Heart right ventricle (tissue), 16 donors: ENCODE results near the gene HOTAIR. TPM values are rescaled to one million over a fixed set of nuclear protein-coding genes. Genes with fewer than 3 reads are reported as not detected.

Experiments used
- ATAC-seq, 8 donors: fragments of 200-7000 bp; cut with Tn5 transposase; one replicate each; pipeline ENCODE4 v1.9.1; 2020; ENCODE audit warnings: mild to moderate bottlenecking in 8 of 8, moderate library complexity in 8 of 8, moderate number of reproducible peaks in 1 of 8
- DNase-seq, 2 donors: peaks; one replicate each; pipeline ENCODE4 v3.0.0-alpha.2; 2020
- H3K27ac ChIP-seq, 10 donors: fragments of 200-600 bp; sonication (generic) in 2 of 10; one replicate each; pipeline versions ENCODE4 v1.5.0 to v1.8.0; 2020 to 2022; ENCODE audit warnings: mild to moderate bottlenecking in 3 of 10
- H3K27me3 ChIP-seq, 7 donors: fragments of 200-600 bp; one replicate each; pipeline ENCODE4 v1.8.0; 2021 to 2022; ENCODE audit warnings: mild to moderate bottlenecking in 2 of 7
- H3K36me3 ChIP-seq, 9 donors: fragments of 200-600 bp; sonication (generic) in 1 of 9; one replicate each; pipeline versions ENCODE4 v1.5.0 to v1.8.0; 2020 to 2022; ENCODE audit warnings: mild to moderate bottlenecking in 2 of 9
- H3K4me1 ChIP-seq, 9 donors: fragments of 200-600 bp; sonication (generic) in 1 of 9; one replicate each; pipeline versions ENCODE4 v1.5.0 to v1.8.0; 2020 to 2022; ENCODE audit warnings: mild to moderate bottlenecking in 4 of 9
- H3K4me3 ChIP-seq, 10 donors: fragments of 200-600 bp; sonication (generic) in 2 of 10; one replicate each; pipeline versions ENCODE4 v1.5.0 to v1.8.0; 2020 to 2022; ENCODE audit warnings: mild to moderate bottlenecking in 7 of 10, moderate library complexity in 2 of 10
- H3K9me3 ChIP-seq, 11 donors: fragments of 200-600 bp in 10 of 11; sonication (generic) in 2 of 11; one replicate each; pipeline versions ENCODE4 v1.5.0 to v1.8.0; 2013 to 2022; ENCODE audit warnings: mild to moderate bottlenecking in 2 of 11, control low read depth in 1 of 11, moderate library complexity in 1 of 11
- CTCF ChIP-seq, 9 donors: fragments of 200-600 bp; sonication (generic) in 2 of 9; IDR thresholded peaks; one replicate each; pipeline versions ENCODE4 v1.5.0 to v1.8.0; 2021 to 2022; ENCODE audit warnings: antibody characterized with exemption in 9 of 9, mild to moderate bottlenecking in 5 of 9, moderate library complexity in 1 of 9
- WGBS, 2 donors: extraction: QIAGEN DNeasy Blood & Tissue Kit; methylation state at CpG; one replicate each; pipeline ENCODE4 v1.1.7; 2013; ENCODE audit warnings: inconsistent platforms in 1 of 2; 5-methylcytosine and 5-hydroxymethylcytosine counted together
- intact Hi-C, 10 donors: fragments of 100-400 bp; cut with DNase I; formaldehyde crosslinking; loops; one replicate each; pipeline versions ENCODE4 v1.11.1 to v1.14.2; 2022
- polyA plus RNA-seq, 2 donors: library from polyadenylated mRNA; stranded (reverse); fragments of 200-250 nt; gene quantifications; one replicate each; pipeline ENCODE4 v1.2.3, GENCODE V29; 2013
- total RNA-seq, 10 donors: library from RNA; stranded (reverse); fragmentation: NEBNext Ultra II Directional in 3 of 10; extraction: Animal tissue kit (Norgen Biotek cat#: 25700) in 3 of 10; gene quantifications; one replicate each; pipeline versions ENCODE4 v1.2.1 to v1.2.4, GENCODE V29; 2021 to 2023
- donor health status: Arrhythmogenic right ventricular cardiomyopathy.
- donor health status: ischemic (EF 13 %, LVEDD 7.1; RV severe dilation, severe dysfunction).
- donor health status: healthy with polysubstance abuse.
- donor health status: DM: no; HTN: yes; CAD: no.
- donor health status: DM: no; HTN: no; CAD: no.
- donor health status: ischemic (EF 25% LVEDD 6.9; RV normal size, moderate dysfunction).
- donor health status: ischemic (EF 25% LVEDD 5.7; RV mildly dilated, moderate dysfunction).
- donor health status: healthy.
- donor health status: DM: yes; HTN: yes; CAD: no.
- donor health status: Ischemic cardiomyopathy.
- donor health status: ischemic (EF 35%, LVEDD 5.7; RV mildly dilated, moderate dysfunction).
- donor health status: nonischemic (EF 11% LVEDD 7.7; RV severe dilation, severe dysfunction).
- donor health status: DM: yes; HTN: yes; CAD: no.
- donor health status: PGD.
- donor health status: ischemic (EF 29% LVEDD 5.4; RV normal size, mild dysfunction).
- donor health status: nonischemic (EF 23%, LVEDD 6.1; RV moderate dilation, normal function).

HOTAIR gene
- total and polyA plus RNA-seq, 12 donors = not detected

GRCh38 chr12:53929527-53929926, 45.2 kb downstream of the HOTAIR start:
- intact Hi-C loops = no loop called here
- 10 to 19% methylated on average over 4 of the region's 4 CpGs for WGBS, 2 donors
- Histone ChIP-seq H3K36me3 (no peaks in the 10 kb centered on the region), H3K4me1 (peaks cover 0 to 6% (median 0%) of the 10 kb centered on the region in 9 donors), H3K4me3 (no peak overlapping the region), H3K9me3 (peaks cover 0 to 3% (median 0%) of the 10 kb centered on the region in 11 donors), H3K27me3 (peaks cover 21 to 100% (median 100%) of the 10 kb centered on the region in 7 donors), H3K27ac (no peak overlapping the region)
- ATAC-seq (no peak), DNase-seq (no peak)
- TF ChIP-seq CTCF (IDR thresholded peaks at IDR 0.05) = no peak

- intact Hi-C loops = no loop called here
- 3% methylated on average over 31 of the region's 31 CpGs for WGBS, 2 donors
- Histone ChIP-seq H3K4me1 (peaks cover 0 to 6% (median 0%) of the 10 kb centered on the region in 9 donors), H3K9me3 (peaks cover 0 to 3% (median 0%) of the 10 kb centered on the region in 11 donors), H3K27me3 (peaks cover 15 to 100% (median 100%) of the 10 kb centered on the region in 7 donors), H3K36me3 (no peaks in the 10 kb centered on the region), H3K4me3 (no peak overlapping the region), H3K27ac (no peak overlapping the region)
- ATAC-seq = no peak
- TF ChIP-seq CTCF (IDR thresholded peaks at IDR 0.05) = no peak
- no peak for DNase-seq
Observed at GRCh38 chr12:53928054-53928835, 46.5 kb downstream of the HOTAIR start.

GRCh38 chr12:53927220-53928029, 47.3 kb downstream of the HOTAIR start:
- H3K27ac ChIP-seq = no peak overlapping the region
- no peaks in the 10 kb centered on the region for H3K36me3 ChIP-seq
- H3K9me3 ChIP-seq = peaks cover 0 to 3% (median 0%) of the 10 kb centered on the region in 11 donors
- H3K27me3 ChIP-seq = peaks cover 15 to 100% (median 100%) of the 10 kb centered on the region in 7 donors
- intact Hi-C loops = no loop called here
- no peak for DNase-seq
- TF ChIP-seq CTCF (IDR thresholded peaks at IDR 0.05) = no peak
- ATAC-seq = no peak
- H3K4me3 ChIP-seq = no peak overlapping the region
- peaks cover 0 to 6% (median 0%) of the 10 kb centered on the region in 9 donors for H3K4me1 ChIP-seq
- WGBS, 2 donors = 3 to 4% methylated on average over 45 of the region's 45 CpGs
